Non-pigmented ciliary epithelial cell (primary cell): Measurements from ENCODE around the gene LTBP3.

Experiments
- DNase-seq: peaks from one replicate; pipeline ENCODE4 v3.0.0-alpha.2; 2010; ENCODE audit warnings: low read depth

The LTBP3 gene

GRCh38 chr11:65558002-65558929, at the start of gene LTBP3:
Gene LTBP3, minus strand, starts transcription at chr11:65558359. Its CDS starts 400 bp downstream, at chr11:65557959.
- no peak for DNase-seq

GRCh38 chr11:65606876-65607613, 48.9 kb upstream of the LTBP3 start:
- DNase-seq = peak; percentile 88

GRCh38 chr11:65604258-65604657, 46.1 kb upstream of the LTBP3 start:
- DNase-seq = no peak

GRCh38 chr11:65599955-65600246, 41.7 kb upstream of the LTBP3 start:
- no peak for DNase-seq

GRCh38 chr11:65599216-65599954, 41.2 kb upstream of the LTBP3 start:
- DNase-seq = no peak

- no peak for DNase-seq
These were observed 40.1 kb upstream of the LTBP3 start for GRCh38 chr11:65598258-65598699.

GRCh38 chr11:65596520-65596919, 38.4 kb upstream of the LTBP3 start:
- no peak for DNase-seq

GRCh38 chr11:65595543-65596281, 37.6 kb upstream of the LTBP3 start, which contains the start of gene KCNK7:
Gene KCNK7, minus strand, starts transcription at chr11:65595800. Its CDS starts 28 bp downstream, at chr11:65595772.
- no peak for DNase-seq

- DNase-seq = no peak
These were observed 37.0 kb upstream of the LTBP3 start for GRCh38 chr11:65595131-65595530.

GRCh38 chr11:65593518-65594414, 35.6 kb upstream of the LTBP3 start:
- no peak for DNase-seq

GRCh38 chr11:65592858-65593517, 34.8 kb upstream of the LTBP3 start:
- no peak for DNase-seq

GRCh38 chr11:65591939-65592857, 34.0 kb upstream of the LTBP3 start:
- no peak for DNase-seq

GRCh38 chr11:65590240-65590738, 32.1 kb upstream of the LTBP3 start:
- DNase-seq = no peak

- no peak for DNase-seq
These were observed 31.5 kb upstream of the LTBP3 start for GRCh38 chr11:65589444-65590239.

GRCh38 chr11:65588199-65589054, 30.3 kb upstream of the LTBP3 start:
- no peak for DNase-seq

GRCh38 chr11:65586676-65587075, 28.5 kb upstream of the LTBP3 start:
- DNase-seq = no peak

GRCh38 chr11:65586247-65586630, 28.1 kb upstream of the LTBP3 start:
- no peak for DNase-seq
